Dendritic cell treated with granulocyte-macrophage colony-stimulating factor and Interleukin-4, amounts not matched to agents 40 ng/mL and 50 ng/mL, for 4 days (primary cell): ENCODE measurements around the gene CYREN.

Experiments used
- H3K27ac Mint-ChIP-seq: one replicate; pipeline ENCODE4 v1.8.0; 2022; ENCODE audit warnings: mild to moderate bottlenecking, mixed read lengths
- H3K27me3 Mint-ChIP-seq: one replicate; pipeline ENCODE4 v1.8.0; 2022; ENCODE audit warnings: mild to moderate bottlenecking, mixed read lengths
- H3K36me3 Mint-ChIP-seq: one replicate; pipeline ENCODE4 v1.8.0; 2022; ENCODE audit warnings: low read depth, mixed read lengths
- H3K4me1 Mint-ChIP-seq: one replicate; pipeline ENCODE4 v1.8.0; 2022; ENCODE audit warnings: low read depth, mixed read lengths
- H3K4me3 Mint-ChIP-seq: one replicate; pipeline ENCODE4 v1.8.0; 2022; ENCODE audit warnings: mild to moderate bottlenecking, moderate library complexity, mixed read lengths
- H3K9me3 Mint-ChIP-seq: one replicate; pipeline ENCODE4 v1.8.0; 2022; ENCODE audit warnings: mixed read lengths
- intact Hi-C: fragments of 100-400 bp; cut with micrococcal nuclease; formaldehyde crosslinking; loops from one replicate; pipeline ENCODE4 v1.15.0; 2022

CYREN gene

GRCh38 chr7:135206941-135207391 is 36.5 kb upstream of the CYREN start:
- Mint-ChIP-seq H3K9me3 (no peaks in the 10 kb centered on the region), H3K36me3 (peaks cover 72% of the 10 kb centered on the region), H3K4me1 (peaks cover 49% of the 10 kb centered on the region), H3K27me3 (no peaks in the 10 kb centered on the region), H3K4me3 (no peak overlapping the region), H3K27ac (peak overlapping the region; percentile 90)
- intact Hi-C loops: no loop called here

- H3K36me3 Mint-ChIP-seq: peaks cover 75% of the 10 kb centered on the region
- H3K4me1 Mint-ChIP-seq: peaks cover 49% of the 10 kb centered on the region
- H3K4me3 Mint-ChIP-seq: no peak overlapping the region
- no peaks in the 10 kb centered on the region for H3K9me3 Mint-ChIP-seq
- intact Hi-C loops: no loop called here
- H3K27me3 Mint-ChIP-seq: no peaks in the 10 kb centered on the region
- H3K27ac Mint-ChIP-seq: peak overlapping the region; percentile 34
These were observed 35.3 kb upstream of the CYREN start for GRCh38 chr7:135205850-135206249.

GRCh38 chr7:135204876-135205275 is 34.4 kb upstream of the CYREN start:
- H3K4me1 Mint-ChIP-seq: peaks cover 39% of the 10 kb centered on the region
- no peak overlapping the region for H3K4me3 Mint-ChIP-seq
- intact Hi-C loops: no loop called here
- peaks cover 80% of the 10 kb centered on the region for H3K36me3 Mint-ChIP-seq
- no peak overlapping the region for H3K27ac Mint-ChIP-seq
- no peaks in the 10 kb centered on the region for H3K9me3 Mint-ChIP-seq
- H3K27me3 Mint-ChIP-seq: no peaks in the 10 kb centered on the region

GRCh38 chr7:135204341-135204749 is 33.8 kb upstream of the CYREN start:
- no peaks in the 10 kb centered on the region for H3K27me3 Mint-ChIP-seq

GRCh38 chr7:135201350-135201749 is 30.8 kb upstream of the CYREN start:
- no peak overlapping the region for H3K27ac Mint-ChIP-seq
- intact Hi-C loops: no loop called here
- H3K4me3 Mint-ChIP-seq: no peak overlapping the region
- H3K36me3 Mint-ChIP-seq: peaks cover 97% of the 10 kb centered on the region
- H3K27me3 Mint-ChIP-seq: no peaks in the 10 kb centered on the region
- H3K9me3 Mint-ChIP-seq: no peaks in the 10 kb centered on the region
- peaks cover 6% of the 10 kb centered on the region for H3K4me1 Mint-ChIP-seq

More at GRCh38 chr7:135204341-135204749, 33.8 kb upstream of the CYREN start:
- Mint-ChIP-seq H3K9me3 (no peaks in the 10 kb centered on the region), H3K27ac (no peak overlapping the region), H3K36me3 (peaks cover 85% of the 10 kb centered on the region), H3K4me3 (no peak overlapping the region), H3K4me1 (peaks cover 34% of the 10 kb centered on the region)
- intact Hi-C loops: no loop called here

- Mint-ChIP-seq H3K27me3 (no peaks in the 10 kb centered on the region), H3K27ac (no peak overlapping the region), H3K9me3 (no peaks in the 10 kb centered on the region), H3K36me3 (peaks cover 97% of the 10 kb centered on the region), H3K4me3 (no peak overlapping the region), H3K4me1 (peaks cover 1% of the 10 kb centered on the region)
- intact Hi-C loops: no loop called here
These were observed 30.4 kb upstream of the CYREN start for GRCh38 chr7:135200821-135201331.

- Mint-ChIP-seq H3K4me1 (no peaks in the 10 kb centered on the region), H3K27ac (no peak overlapping the region), H3K27me3 (no peaks in the 10 kb centered on the region), H3K9me3 (no peaks in the 10 kb centered on the region), H3K36me3 (peaks cover 98% of the 10 kb centered on the region), H3K4me3 (no peak overlapping the region)
- intact Hi-C loops: no loop called here
These were observed 28.9 kb upstream of the CYREN start for GRCh38 chr7:135199439-135199838.

- Mint-ChIP-seq H3K4me3 (no peak overlapping the region), H3K4me1 (no peaks in the 10 kb centered on the region), H3K9me3 (no peaks in the 10 kb centered on the region), H3K27ac (no peak overlapping the region), H3K27me3 (no peaks in the 10 kb centered on the region), H3K36me3 (peaks cover 98% of the 10 kb centered on the region)
- intact Hi-C loops: no loop called here
These were observed 27.6 kb upstream of the CYREN start for GRCh38 chr7:135197906-135198655.

- H3K36me3 Mint-ChIP-seq: peaks cover 98% of the 10 kb centered on the region
- H3K27me3 Mint-ChIP-seq: no peaks in the 10 kb centered on the region
- H3K4me3 Mint-ChIP-seq: no peak overlapping the region
- H3K9me3 Mint-ChIP-seq: no peaks in the 10 kb centered on the region
- intact Hi-C loops: no loop called here
- H3K4me1 Mint-ChIP-seq: no peaks in the 10 kb centered on the region
- H3K27ac Mint-ChIP-seq: no peak overlapping the region
These were observed 26.8 kb upstream of the CYREN start for GRCh38 chr7:135197343-135197742.

- intact Hi-C loops: no loop called here
- H3K4me3 Mint-ChIP-seq: no peak overlapping the region
- H3K27ac Mint-ChIP-seq: no peak overlapping the region
- peaks cover under 1% of the 10 kb centered on the region for H3K4me1 Mint-ChIP-seq
- H3K27me3 Mint-ChIP-seq: no peaks in the 10 kb centered on the region
- no peaks in the 10 kb centered on the region for H3K9me3 Mint-ChIP-seq
- H3K36me3 Mint-ChIP-seq: peaks cover 98% of the 10 kb centered on the region
These were observed 25.6 kb upstream of the CYREN start for GRCh38 chr7:135195968-135196629.

- intact Hi-C loops: no loop called here
- Mint-ChIP-seq H3K4me3 (no peak overlapping the region), H3K27me3 (no peaks in the 10 kb centered on the region), H3K36me3 (peaks cover 98% of the 10 kb centered on the region), H3K27ac (no peak overlapping the region), H3K4me1 (peaks cover 10% of the 10 kb centered on the region), H3K9me3 (no peaks in the 10 kb centered on the region)
These were observed 24.6 kb upstream of the CYREN start for GRCh38 chr7:135195156-135195555.

GRCh38 chr7:135194494-135195095 is 24.1 kb upstream of the CYREN start:
- Mint-ChIP-seq H3K27me3 (no peaks in the 10 kb centered on the region), H3K4me3 (no peak overlapping the region), H3K9me3 (no peaks in the 10 kb centered on the region), H3K27ac (no peak overlapping the region), H3K4me1 (peaks cover 15% of the 10 kb centered on the region), H3K36me3 (peaks cover 100% of the 10 kb centered on the region)
- intact Hi-C loops: no loop called here

GRCh38 chr7:135193615-135194081 is 23.1 kb upstream of the CYREN start:
- no peaks in the 10 kb centered on the region for H3K9me3 Mint-ChIP-seq

GRCh38 chr7:135192914-135193536 is 22.5 kb upstream of the CYREN start:
- H3K27ac Mint-ChIP-seq: no peak overlapping the region
- peaks cover 100% of the 10 kb centered on the region for H3K36me3 Mint-ChIP-seq
- intact Hi-C loops: no loop called here

More at GRCh38 chr7:135193615-135194081, 23.1 kb upstream of the CYREN start:
- Mint-ChIP-seq H3K4me3 (no peak overlapping the region), H3K27ac (no peak overlapping the region), H3K36me3 (peaks cover 100% of the 10 kb centered on the region), H3K4me1 (peaks cover 15% of the 10 kb centered on the region), H3K27me3 (no peaks in the 10 kb centered on the region)
- intact Hi-C loops: no loop called here

More at GRCh38 chr7:135192914-135193536, 22.5 kb upstream of the CYREN start:
- no peaks in the 10 kb centered on the region for H3K9me3 Mint-ChIP-seq
- H3K4me3 Mint-ChIP-seq: no peak overlapping the region
- peaks cover 15% of the 10 kb centered on the region for H3K4me1 Mint-ChIP-seq
- no peaks in the 10 kb centered on the region for H3K27me3 Mint-ChIP-seq
